ENCODE measurements around the gene PROSER3. TPM values are rescaled to one million over a fixed set of nuclear protein-coding genes. Genes with fewer than 3 reads are reported as not detected.

PROSER3 gene
- total RNA-seq, 4 donors from 2014 or later = 10.1 to 17.1 (median 13.4) TPM

GRCh38 chr19:35780058-35780457 is 22.1 kb downstream of the PROSER3 start:
- H3K36me3 ChIP-seq = peaks cover 0 to 75% of the 10 kb centered on the region in 2 donors
- 82% methylated on average over 2 of the region's 16 CpGs; no CpG with 5 or more reads in 1 of the 2 donors for WGBS, 2 donors (ENCODE audit: low coverage in 1 of 2)
- TF ChIP-seq EP300 (IDR thresholded peaks at IDR 0.05) (no peak), POLR2A (IDR thresholded peaks at IDR 0.05) (no peak), POLR2AphosphoS5 (IDR thresholded peaks at IDR 0.05) (no peak)
- TF ChIP-seq, protein P1, sequence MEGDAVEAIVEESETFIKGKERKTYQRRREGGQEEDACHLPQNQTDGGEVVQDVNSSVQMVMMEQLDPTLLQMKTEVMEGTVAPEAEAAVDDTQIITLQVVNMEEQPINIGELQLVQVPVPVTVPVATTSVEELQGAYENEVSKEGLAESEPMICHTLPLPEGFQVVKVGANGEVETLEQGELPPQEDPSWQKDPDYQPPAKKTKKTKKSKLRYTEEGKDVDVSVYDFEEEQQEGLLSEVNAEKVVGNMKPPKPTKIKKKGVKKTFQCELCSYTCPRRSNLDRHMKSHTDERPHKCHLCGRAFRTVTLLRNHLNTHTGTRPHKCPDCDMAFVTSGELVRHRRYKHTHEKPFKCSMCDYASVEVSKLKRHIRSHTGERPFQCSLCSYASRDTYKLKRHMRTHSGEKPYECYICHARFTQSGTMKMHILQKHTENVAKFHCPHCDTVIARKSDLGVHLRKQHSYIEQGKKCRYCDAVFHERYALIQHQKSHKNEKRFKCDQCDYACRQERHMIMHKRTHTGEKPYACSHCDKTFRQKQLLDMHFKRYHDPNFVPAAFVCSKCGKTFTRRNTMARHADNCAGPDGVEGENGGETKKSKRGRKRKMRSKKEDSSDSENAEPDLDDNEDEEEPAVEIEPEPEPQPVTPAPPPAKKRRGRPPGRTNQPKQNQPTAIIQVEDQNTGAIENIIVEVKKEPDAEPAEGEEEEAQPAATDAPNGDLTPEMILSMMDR (IDR thresholded peaks at IDR 0.05) = no peak

DNA sequence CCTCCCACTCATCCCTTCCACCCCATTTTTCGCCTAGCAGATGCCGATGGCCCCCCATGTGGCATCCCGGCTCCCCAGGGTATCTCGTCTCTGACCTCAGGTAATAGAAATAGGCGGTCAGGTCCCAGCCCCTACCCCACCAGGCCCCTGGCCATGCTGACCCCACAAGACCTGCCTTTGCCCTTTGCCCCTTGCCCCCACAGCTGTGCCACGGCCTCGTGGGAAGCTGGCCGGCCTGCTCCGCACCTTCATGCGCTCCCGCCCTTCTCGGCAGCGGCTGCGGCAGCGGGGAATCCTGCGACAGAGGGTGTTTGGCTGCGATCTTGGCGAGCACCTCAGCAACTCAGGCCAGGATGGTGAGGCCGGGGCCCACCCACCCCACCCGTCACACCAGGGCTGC is 22.7 kb downstream of the PROSER3 start:
- Histone ChIP-seq H3K36me3 (peaks cover 0 to 82% of the 10 kb centered on the region in 2 donors), H3K4me3 (no peak overlapping the region), H3K27ac (no peak overlapping the region), H3K27me3 (no peaks in the 10 kb centered on the region), H3K4me1 (peaks cover 0 to 12% (median 5%) of the 10 kb centered on the region in 3 donors), H3K9me3 (no peaks in the 10 kb centered on the region)
- no peak for TF ChIP-seq POLR2A (IDR thresholded peaks at IDR 0.05)
- TF ChIP-seq POLR2AphosphoS5 (IDR thresholded peaks at IDR 0.05) = no peak
- TF ChIP-seq, protein P1 (IDR thresholded peaks at IDR 0.05) = no peak
- no peak for TF ChIP-seq EP300 (IDR thresholded peaks at IDR 0.05)
- no peak for ATAC-seq
- WGBS, 2 donors (ENCODE audit: low coverage in 1 of 2) = 83% methylated on average over 5 of the region's 20 CpGs; no CpG with 5 or more reads in 1 of the 2 donors

More at GRCh38 chr19:35780058-35780457, 22.1 kb downstream of the PROSER3 start:
- H3K9me3 ChIP-seq = no peaks in the 10 kb centered on the region
- no peak overlapping the region for H3K4me3 ChIP-seq
- peaks cover 0 to 15% (median 5%) of the 10 kb centered on the region in 3 donors for H3K4me1 ChIP-seq
- H3K27ac ChIP-seq = no peak overlapping the region
- H3K27me3 ChIP-seq = no peaks in the 10 kb centered on the region
- ATAC-seq = no peak

- H3K9me3 ChIP-seq = no peaks in the 10 kb centered on the region
- H3K27ac ChIP-seq = no peak overlapping the region
- WGBS, 2 donors (ENCODE audit: low coverage in 1 of 2) = 50 to 87% methylated on average over 2 to 8 of the region's 9 CpGs
- ATAC-seq = no peak
- H3K27me3 ChIP-seq = no peaks in the 10 kb centered on the region
- peaks cover 0 to 89% of the 10 kb centered on the region in 2 donors for H3K36me3 ChIP-seq
- no peak overlapping the region for H3K4me3 ChIP-seq
- peaks cover 0 to 3% (median 0%) of the 10 kb centered on the region in 3 donors for H3K4me1 ChIP-seq
- TF ChIP-seq POLR2AphosphoS5 (IDR thresholded peaks at IDR 0.05) (no peak), EP300 (IDR thresholded peaks at IDR 0.05) (no peak), POLR2A (IDR thresholded peaks at IDR 0.05) (no peak)
- TF ChIP-seq, protein P1 (IDR thresholded peaks at IDR 0.05) = no peak
Observed at GRCh38 chr19:35781650-35782049, 23.7 kb downstream of the PROSER3 start.

- H3K9me3 ChIP-seq = no peaks in the 10 kb centered on the region
- H3K4me3 ChIP-seq = no peak overlapping the region
- 87 to 100% methylated on average over 1 to 9 of the region's 12 CpGs for WGBS, 2 donors (ENCODE audit: low coverage in 1 of 2)
- TF ChIP-seq, protein P1 (IDR thresholded peaks at IDR 0.05) = no peak
- no peak for TF ChIP-seq POLR2A (IDR thresholded peaks at IDR 0.05)
- no peak for TF ChIP-seq POLR2AphosphoS5 (IDR thresholded peaks at IDR 0.05)
- no peak for TF ChIP-seq EP300 (IDR thresholded peaks at IDR 0.05)
- no peak for ATAC-seq
- H3K36me3 ChIP-seq = peaks cover 0 to 95% of the 10 kb centered on the region in 2 donors
- H3K4me1 ChIP-seq = no peaks in the 10 kb centered on the region
- H3K27ac ChIP-seq = no peak overlapping the region
- H3K27me3 ChIP-seq = no peaks in the 10 kb centered on the region
Observed at GRCh38 chr19:35782589-35782988, 24.6 kb downstream of the PROSER3 start.

Data from gastroesophageal sphincter (tissue), 4 donors.